ENCODE data around the gene HERPUD1.

The HERPUD1 gene

GRCh38 chr16:56956756-56957155, 24.8 kb downstream of the HERPUD1 start:
- peak in 2 of 3 donors; percentile 36 to 40 for DNase-seq
- no peak overlapping the region for H3K27ac ChIP-seq (ENCODE audit: insufficient read depth in 1 of 2, low read depth in 1 of 2, low read length in 2 of 2, poor library complexity in 1 of 2, severe bottlenecking in 2 of 2)
- POLR2A ChIA-PET = interaction anchor here (0.6 kb wide), 1 partner anchor 386 kb away, joined by 5 read pairs; no protein-coding TSS in a partner anchor
- no peaks in the 10 kb centered on the region for H3K9me3 ChIP-seq (ENCODE audit: control extremely low read depth in 1 of 5, control insufficient read depth in 4 of 5, insufficient read depth in 2 of 5, low read depth in 1 of 5, low read length in 4 of 5)
- H3K4me1 ChIP-seq (ENCODE audit: control extremely low read depth in 1 of 4, control insufficient read depth in 4 of 4, insufficient read depth in 4 of 4, low read length in 3 of 4) = peaks cover 0 to 10% (median 2%) of the 10 kb centered on the region in 4 experiments
- CTCF ChIA-PET = interaction anchor here (2.2 kb wide), 1 partner anchor 16 kb away, joined by 5 read pairs; no protein-coding TSS in a partner anchor
- H3K36me3 ChIP-seq (ENCODE audit: control insufficient read depth in 4 of 4, insufficient read depth in 4 of 4, low read length in 3 of 4) = no peaks in the 10 kb centered on the region
- 34% methylated on average over 2 of the region's 4 CpGs for WGBS (ENCODE audit: insufficient coverage)
- no peaks in the 10 kb centered on the region for H3K27me3 ChIP-seq (replicated peaks in 2 of 5; ENCODE audit: control insufficient read depth in 4 of 5, insufficient read depth in 5 of 5, low read length in 4 of 5)
- H3K4me3 ChIP-seq (ENCODE audit: control insufficient read depth in 1 of 7, extremely low read depth in 1 of 7, insufficient read depth in 4 of 7, low read depth in 2 of 7, low read length in 6 of 7) = no peak overlapping the region

- no peak for DNase-seq
- no peaks in the 10 kb centered on the region for H3K27me3 ChIP-seq (replicated peaks in 2 of 5; ENCODE audit: control insufficient read depth in 4 of 5, insufficient read depth in 5 of 5, low read length in 4 of 5)
- ChIA-PET POLR2A (no interaction called here), CTCF (interaction anchor here (0.8 to 6.9 kb wide), 7 partner anchors 8 to 86 kb away, joined by 3 to 61 read pairs (median 6); no protein-coding TSS in a partner anchor)
- H3K36me3 ChIP-seq (ENCODE audit: control insufficient read depth in 4 of 4, insufficient read depth in 4 of 4, low read length in 3 of 4) = no peaks in the 10 kb centered on the region
- peaks cover 2 to 22% (median 9%) of the 10 kb centered on the region in 4 experiments for H3K4me1 ChIP-seq (ENCODE audit: control extremely low read depth in 1 of 4, control insufficient read depth in 4 of 4, insufficient read depth in 4 of 4, low read length in 3 of 4)
- H3K4me3 ChIP-seq (ENCODE audit: control insufficient read depth in 1 of 7, extremely low read depth in 1 of 7, insufficient read depth in 4 of 7, low read depth in 2 of 7, low read length in 6 of 7) = no peak overlapping the region
- 90% methylated on average over 11 of the region's 13 CpGs for WGBS (ENCODE audit: insufficient coverage)
- no peak overlapping the region for H3K27ac ChIP-seq (ENCODE audit: insufficient read depth in 1 of 2, low read depth in 1 of 2, low read length in 2 of 2, poor library complexity in 1 of 2, severe bottlenecking in 2 of 2)
- no peaks in the 10 kb centered on the region for H3K9me3 ChIP-seq (ENCODE audit: control extremely low read depth in 1 of 5, control insufficient read depth in 4 of 5, insufficient read depth in 2 of 5, low read depth in 1 of 5, low read length in 4 of 5)
Measured at GRCh38 chr16:56960681-56961281, 28.8 kb downstream of the HERPUD1 start.

DNA sequence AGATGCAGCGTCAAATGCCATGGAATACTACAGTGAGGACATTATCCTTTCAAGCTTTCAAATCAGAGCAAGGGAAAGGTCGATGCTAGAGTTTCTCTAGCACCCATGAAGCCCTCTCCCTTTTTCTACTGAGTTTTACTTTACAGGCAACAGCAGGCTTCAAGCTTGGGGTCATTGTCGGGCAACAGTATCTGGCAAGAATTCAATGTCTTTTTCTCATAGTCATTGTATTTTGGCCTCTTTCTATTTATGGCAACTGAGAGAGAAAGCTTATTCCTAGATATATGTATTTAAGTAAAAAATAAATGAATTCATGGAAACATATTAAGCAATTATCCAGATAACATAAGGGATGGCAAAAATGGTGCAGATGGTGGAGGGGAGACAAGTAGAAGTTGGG, 29.4 kb downstream of the HERPUD1 start:
- WGBS (ENCODE audit: insufficient coverage) = 100% methylated on average over 1 of the region's 3 CpGs
- Histone ChIP-seq H3K4me3 (ENCODE audit: control insufficient read depth in 1 of 7, extremely low read depth in 1 of 7, insufficient read depth in 4 of 7, low read depth in 2 of 7, low read length in 6 of 7) (no peak overlapping the region), H3K27ac (ENCODE audit: insufficient read depth in 1 of 2, low read depth in 1 of 2, low read length in 2 of 2, poor library complexity in 1 of 2, severe bottlenecking in 2 of 2) (no peak overlapping the region), H3K9me3 (ENCODE audit: control extremely low read depth in 1 of 5, control insufficient read depth in 4 of 5, insufficient read depth in 2 of 5, low read depth in 1 of 5, low read length in 4 of 5) (no peaks in the 10 kb centered on the region), H3K27me3 (replicated peaks in 2 of 5; ENCODE audit: control insufficient read depth in 4 of 5, insufficient read depth in 5 of 5, low read length in 4 of 5) (no peaks in the 10 kb centered on the region), H3K4me1 (ENCODE audit: control extremely low read depth in 1 of 4, control insufficient read depth in 4 of 4, insufficient read depth in 4 of 4, low read length in 3 of 4) (peaks cover 2 to 28% (median 12%) of the 10 kb centered on the region in 4 experiments), H3K36me3 (ENCODE audit: control insufficient read depth in 4 of 4, insufficient read depth in 4 of 4, low read length in 3 of 4) (no peaks in the 10 kb centered on the region)
- DNase-seq = no peak
- ChIA-PET CTCF (interaction anchor here (0.8 to 6.9 kb wide), 8 partner anchors 9 to 169 kb away, joined by 3 to 61 read pairs (median 4); no protein-coding TSS in a partner anchor), POLR2A (no interaction called here)

DNA sequence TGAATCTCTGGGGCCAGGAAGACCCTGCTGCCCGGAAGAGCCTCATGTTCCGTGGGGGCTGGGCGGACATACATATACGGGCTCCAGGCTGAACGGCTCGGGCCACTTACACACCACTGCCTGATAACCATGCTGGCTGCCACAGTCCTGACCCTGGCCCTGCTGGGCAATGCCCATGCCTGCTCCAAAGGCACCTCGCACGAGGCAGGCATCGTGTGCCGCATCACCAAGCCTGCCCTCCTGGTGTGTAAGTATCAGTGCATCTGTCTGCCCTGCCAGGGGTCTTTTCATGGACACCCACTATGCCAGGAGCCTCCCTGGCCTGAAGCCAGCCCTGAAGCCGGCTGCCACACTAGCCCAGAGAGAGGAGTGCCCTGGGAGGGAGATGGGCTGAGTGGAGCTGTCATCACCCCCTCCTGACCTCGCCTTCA, 29.9 kb downstream of the HERPUD1 start, which contains the start of gene CETP:
Gene CETP, plus strand, starts transcription at position 100 of the 431 bp plus-strand sequence. Its CDS starts 30 bp downstream, at position 130.
- H3K4me1 ChIP-seq (ENCODE audit: control extremely low read depth in 1 of 4, control insufficient read depth in 4 of 4, insufficient read depth in 4 of 4, low read length in 3 of 4) = peaks cover 2 to 28% (median 12%) of the 10 kb centered on the region in 4 experiments
- H3K36me3 ChIP-seq (ENCODE audit: control insufficient read depth in 4 of 4, insufficient read depth in 4 of 4, low read length in 3 of 4) = no peaks in the 10 kb centered on the region
- CTCF ChIA-PET = interaction anchor here (0.7 to 6.9 kb wide), 8 partner anchors 9 to 206 kb away, joined by 3 to 61 read pairs (median 3); no protein-coding TSS in a partner anchor
- 59% methylated on average over 12 of the region's 12 CpGs for WGBS (ENCODE audit: insufficient coverage)
- H3K9me3 ChIP-seq (ENCODE audit: control extremely low read depth in 1 of 5, control insufficient read depth in 4 of 5, insufficient read depth in 2 of 5, low read depth in 1 of 5, low read length in 4 of 5) = no peaks in the 10 kb centered on the region
- DNase-seq = no peak
- no peaks in the 10 kb centered on the region for H3K27me3 ChIP-seq (replicated peaks in 2 of 5; ENCODE audit: control insufficient read depth in 4 of 5, insufficient read depth in 5 of 5, low read length in 4 of 5)
- H3K4me3 ChIP-seq (ENCODE audit: control insufficient read depth in 1 of 7, extremely low read depth in 1 of 7, insufficient read depth in 4 of 7, low read depth in 2 of 7, low read length in 6 of 7) = no peak within 1 kb of the TSS
- POLR2A ChIA-PET = no interaction called here
- no peak within 1 kb of the TSS for H3K27ac ChIP-seq (ENCODE audit: insufficient read depth in 1 of 2, low read depth in 1 of 2, low read length in 2 of 2, poor library complexity in 1 of 2, severe bottlenecking in 2 of 2)

- H3K27me3 ChIP-seq (replicated peaks in 2 of 5; ENCODE audit: control insufficient read depth in 4 of 5, insufficient read depth in 5 of 5, low read length in 4 of 5) = no peaks in the 10 kb centered on the region
- H3K4me3 ChIP-seq (ENCODE audit: control insufficient read depth in 1 of 7, extremely low read depth in 1 of 7, insufficient read depth in 4 of 7, low read depth in 2 of 7, low read length in 6 of 7) = no peak overlapping the region
- peak; percentile 89 to 93 (median 92) for DNase-seq
- CTCF ChIA-PET = interaction anchor here (0.6 to 6.9 kb wide), 32 partner anchors 11 to 206 kb away, joined by 3 to 61 read pairs (median 4); partner anchors contain the start of gene NLRC5
- H3K4me1 ChIP-seq (ENCODE audit: control extremely low read depth in 1 of 4, control insufficient read depth in 4 of 4, insufficient read depth in 4 of 4, low read length in 3 of 4) = peaks cover 2 to 28% (median 12%) of the 10 kb centered on the region in 4 experiments
- no peaks in the 10 kb centered on the region for H3K36me3 ChIP-seq (ENCODE audit: control insufficient read depth in 4 of 4, insufficient read depth in 4 of 4, low read length in 3 of 4)
- 40% methylated on average over 26 of the region's 30 CpGs for WGBS (ENCODE audit: insufficient coverage)
- no peak overlapping the region for H3K27ac ChIP-seq (ENCODE audit: insufficient read depth in 1 of 2, low read depth in 1 of 2, low read length in 2 of 2, poor library complexity in 1 of 2, severe bottlenecking in 2 of 2)
- POLR2A ChIA-PET = no interaction called here
- no peaks in the 10 kb centered on the region for H3K9me3 ChIP-seq (ENCODE audit: control extremely low read depth in 1 of 5, control insufficient read depth in 4 of 5, insufficient read depth in 2 of 5, low read depth in 1 of 5, low read length in 4 of 5)
Measured at GRCh38 chr16:56964243-56965148, 32.6 kb downstream of the HERPUD1 start.

DNA sequence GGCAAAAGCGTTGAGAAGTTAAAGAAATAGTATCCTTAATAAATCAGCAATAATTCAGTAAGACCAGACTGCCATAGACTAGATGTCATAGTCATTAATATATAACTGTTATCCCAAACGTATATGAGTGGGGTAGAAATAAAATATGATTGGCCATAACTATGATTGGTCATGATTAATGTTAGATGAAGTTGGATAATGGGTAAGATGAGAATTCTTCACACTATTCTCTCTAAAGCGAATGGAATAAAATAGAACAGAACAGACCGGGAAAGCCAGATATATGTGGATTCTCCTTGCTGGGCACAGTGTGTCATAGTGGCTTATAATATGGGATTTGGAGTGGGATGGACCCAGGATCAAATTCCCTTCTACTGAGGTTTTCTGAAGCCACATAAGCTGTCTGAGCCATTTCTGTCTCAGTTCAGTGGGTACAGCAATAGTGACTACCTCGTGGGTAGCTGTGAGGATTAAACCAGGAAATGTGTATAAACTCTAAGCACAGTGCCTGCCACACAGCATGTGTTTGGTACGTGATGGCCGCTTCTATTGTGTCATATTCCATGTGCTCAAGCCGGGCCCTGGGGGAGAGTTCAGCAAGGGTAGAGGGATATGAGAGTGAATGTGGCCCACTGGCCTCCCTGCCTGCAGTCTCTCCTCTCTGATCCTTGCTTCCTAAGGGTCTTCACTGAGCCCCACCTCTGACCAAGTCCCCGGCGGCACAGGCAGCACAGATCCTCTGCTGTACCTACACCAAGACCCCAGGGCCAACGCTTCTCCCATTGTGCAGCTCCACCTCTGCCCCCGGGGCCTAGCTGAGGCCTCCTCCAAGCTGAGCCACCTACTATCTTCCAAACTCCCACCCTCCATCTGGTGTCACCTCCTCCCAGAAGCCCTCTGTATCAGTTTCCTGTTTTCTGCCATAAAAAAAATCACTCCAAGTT, 33.5 kb downstream of the HERPUD1 start:
- ChIA-PET POLR2A (no interaction called here), CTCF (interaction anchor here (0.6 to 6.9 kb wide), 27 partner anchors 10 to 205 kb away, joined by 3 to 61 read pairs (median 4); partner anchors contain the start of gene NLRC5)
- peaks cover 2 to 28% (median 12%) of the 10 kb centered on the region in 4 experiments for H3K4me1 ChIP-seq (ENCODE audit: control extremely low read depth in 1 of 4, control insufficient read depth in 4 of 4, insufficient read depth in 4 of 4, low read length in 3 of 4)
- H3K9me3 ChIP-seq (ENCODE audit: control extremely low read depth in 1 of 5, control insufficient read depth in 4 of 5, insufficient read depth in 2 of 5, low read depth in 1 of 5, low read length in 4 of 5) = no peaks in the 10 kb centered on the region
- no peak overlapping the region for H3K27ac ChIP-seq (ENCODE audit: insufficient read depth in 1 of 2, low read depth in 1 of 2, low read length in 2 of 2, poor library complexity in 1 of 2, severe bottlenecking in 2 of 2)
- H3K27me3 ChIP-seq (replicated peaks in 2 of 5; ENCODE audit: control insufficient read depth in 4 of 5, insufficient read depth in 5 of 5, low read length in 4 of 5) = no peaks in the 10 kb centered on the region
- H3K36me3 ChIP-seq (ENCODE audit: control insufficient read depth in 4 of 4, insufficient read depth in 4 of 4, low read length in 3 of 4) = no peaks in the 10 kb centered on the region
- DNase-seq = no peak
- no peak overlapping the region for H3K4me3 ChIP-seq (ENCODE audit: control insufficient read depth in 1 of 7, extremely low read depth in 1 of 7, insufficient read depth in 4 of 7, low read depth in 2 of 7, low read length in 6 of 7)
- WGBS (ENCODE audit: insufficient coverage) = 90% methylated on average over 5 of the region's 12 CpGs

Data from common myeloid progenitor, CD34-positive (primary cell).